ENCODE data around the gene SPATA2. TPM values are rescaled to one million over a fixed set of nuclear protein-coding genes. Genes with fewer than 3 reads are reported as not detected.
"Not testable (repeated sequence)": the region's sequence is repeated elsewhere in the genome, so short reads cannot be mapped to it uniquely, and the experiment has no call there.

The SPATA2 gene
- 14.4 TPM for polyA plus RNA-seq
- long read RNA-seq, donor 1, full-length matches to known transcripts, result 3 of 35 reads
- long read RNA-seq, donor 1, partial matches to known transcripts, result 15 of 35 reads
- long read RNA-seq, donor 1, other reads (novel, unspliced or antisense), result 17 of 35 reads
- long read RNA-seq, donor 2, full-length matches to known transcripts, result 5 of 5 reads
- long read RNA-seq, donor 2, partial matches to known transcripts, result 0 of 5 reads
- long read RNA-seq, donor 2, other reads (novel, unspliced or antisense), result 0 of 5 reads
- long read RNA-seq, donor 3, full-length matches to known transcripts, result 11 of 11 reads
- long read RNA-seq, donor 3, partial matches to known transcripts, result 0 of 11 reads
- long read RNA-seq, donor 3, other reads (novel, unspliced or antisense), result 0 of 11 reads
- long read RNA-seq, donor 4, full-length matches to known transcripts, result 1 of 1 reads
- long read RNA-seq, donor 4, partial matches to known transcripts, result 0 of 1 reads
- long read RNA-seq, donor 4, other reads (novel, unspliced or antisense), result 0 of 1 reads
- long read RNA-seq, donor 5, full-length matches to known transcripts, result 1 of 1 reads
- long read RNA-seq, donor 5, partial matches to known transcripts, result 0 of 1 reads
- long read RNA-seq, donor 5, other reads (novel, unspliced or antisense), result 0 of 1 reads
- long read RNA-seq, donor 6, full-length matches to known transcripts, result 5 of 5 reads
- long read RNA-seq, donor 6, partial matches to known transcripts, result 0 of 5 reads
- long read RNA-seq, donor 6, other reads (novel, unspliced or antisense), result 0 of 5 reads
- long read RNA-seq, donor 7, full-length matches to known transcripts, result 1 of 1 reads
- long read RNA-seq, donor 7, partial matches to known transcripts, result 0 of 1 reads
- long read RNA-seq, donor 7, other reads (novel, unspliced or antisense), result 0 of 1 reads
- long read RNA-seq, donor 8, full-length matches to known transcripts, result 12 of 12 reads
- long read RNA-seq, donor 8, partial matches to known transcripts, result 0 of 12 reads
- long read RNA-seq, donor 8, other reads (novel, unspliced or antisense), result 0 of 12 reads
- long read RNA-seq, donor 9, full-length matches to known transcripts, result 1 of 1 reads
- long read RNA-seq, donor 9, partial matches to known transcripts, result 0 of 1 reads
- long read RNA-seq, donor 9, other reads (novel, unspliced or antisense), result 0 of 1 reads
- long read RNA-seq, donor 10, full-length matches to known transcripts, result 6 of 6 reads
- long read RNA-seq, donor 10, partial matches to known transcripts, result 0 of 6 reads
- long read RNA-seq, donor 10, other reads (novel, unspliced or antisense), result 0 of 6 reads
- long read RNA-seq, donor 11, full-length matches to known transcripts, result 5 of 93 reads
- long read RNA-seq, donor 11, partial matches to known transcripts, result 36 of 93 reads
- long read RNA-seq, donor 11, other reads (novel, unspliced or antisense), result 52 of 93 reads

- peak; percentile 96 to 97 for DNase-seq
- peak within 1 kb of the TSS; percentile 95 for H3K4me3 ChIP-seq (ENCODE audit: low read length)
- peaks cover 4% of the 10 kb centered on the region for H3K36me3 ChIP-seq (ENCODE audit: control insufficient read depth, insufficient read depth, low read length)
- H3K4me1 ChIP-seq (ENCODE audit: control insufficient read depth, insufficient read depth, low read length), result peaks cover 34% of the 10 kb centered on the region
- no CpG with 5 or more reads among the region's 69 CpGs for WGBS (ENCODE audit: insufficient coverage, low lambda C conversion rate)
- peak within 1 kb of the TSS; percentile 99 for H3K27ac ChIP-seq (ENCODE audit: low read length)
- no peaks in the 10 kb centered on the region for H3K9me3 ChIP-seq (ENCODE audit: control insufficient read depth, low read depth, low read length)
- no peaks in the 10 kb centered on the region for H3K27me3 ChIP-seq (ENCODE audit: control insufficient read depth, insufficient read depth, low read length)
Observed at GRCh38 chr20:49915380-49916145, at the start of gene SPATA2. Gene SPATA2, minus strand, starts transcription at chr20:49915529. Its CDS starts 7,039 bp downstream, at chr20:49908490.

- Histone ChIP-seq H3K4me1 (ENCODE audit: control insufficient read depth, insufficient read depth, low read length) (no peaks in the 10 kb centered on the region), H3K36me3 (ENCODE audit: control insufficient read depth, insufficient read depth, low read length) (peaks cover 19% of the 10 kb centered on the region), H3K4me3 (ENCODE audit: low read length) (no peak overlapping the region), H3K27ac (ENCODE audit: low read length) (no peak overlapping the region), H3K9me3 (ENCODE audit: control insufficient read depth, low read depth, low read length) (no peaks in the 10 kb centered on the region), H3K27me3 (ENCODE audit: control insufficient read depth, insufficient read depth, low read length) (no peaks in the 10 kb centered on the region)
- no CpG with 5 or more reads among the region's 4 CpGs for WGBS (ENCODE audit: insufficient coverage, low lambda C conversion rate)
- no peak for DNase-seq
Observed at GRCh38 chr20:49961413-49961812, 46.1 kb upstream of the SPATA2 start.

- H3K36me3 ChIP-seq (ENCODE audit: control insufficient read depth, insufficient read depth, low read length), result peaks cover 53% of the 10 kb centered on the region
- H3K27ac ChIP-seq (ENCODE audit: low read length); DNase-seq: not testable (repeated sequence)
Observed at GRCh38 chr20:49957089-49957938, 42.0 kb upstream of the SPATA2 start.

GRCh38 chr20:49956689-49957088 is 41.4 kb upstream of the SPATA2 start:
- H3K9me3 ChIP-seq (ENCODE audit: control insufficient read depth, low read depth, low read length), result no peaks in the 10 kb centered on the region
- DNase-seq, result no peak
- H3K36me3 ChIP-seq (ENCODE audit: control insufficient read depth, insufficient read depth, low read length), result peaks cover 60% of the 10 kb centered on the region
- H3K4me3 ChIP-seq (ENCODE audit: low read length), result no peak overlapping the region
- no peak overlapping the region for H3K27ac ChIP-seq (ENCODE audit: low read length)
- no peaks in the 10 kb centered on the region for H3K4me1 ChIP-seq (ENCODE audit: control insufficient read depth, insufficient read depth, low read length)
- WGBS (ENCODE audit: insufficient coverage, low lambda C conversion rate), result no CpG with 5 or more reads among the region's 18 CpGs
- H3K27me3 ChIP-seq (ENCODE audit: control insufficient read depth, insufficient read depth, low read length), result no peaks in the 10 kb centered on the region

More at GRCh38 chr20:49957089-49957938, 42.0 kb upstream of the SPATA2 start:
- no CpG with 5 or more reads among the region's 12 CpGs for WGBS (ENCODE audit: insufficient coverage, low lambda C conversion rate)
- not testable (repeated sequence) for H3K4me3 ChIP-seq (ENCODE audit: low read length); H3K27me3 ChIP-seq (ENCODE audit: control insufficient read depth, insufficient read depth, low read length); H3K9me3 ChIP-seq (ENCODE audit: control insufficient read depth, low read depth, low read length); H3K4me1 ChIP-seq (ENCODE audit: control insufficient read depth, insufficient read depth, low read length)

GRCh38 chr20:49955830-49956396 is 40.6 kb upstream of the SPATA2 start:
- not testable (repeated sequence) for H3K4me1 ChIP-seq (ENCODE audit: control insufficient read depth, insufficient read depth, low read length); DNase-seq; H3K9me3 ChIP-seq (ENCODE audit: control insufficient read depth, low read depth, low read length); H3K27me3 ChIP-seq (ENCODE audit: control insufficient read depth, insufficient read depth, low read length); H3K4me3 ChIP-seq (ENCODE audit: low read length); H3K27ac ChIP-seq (ENCODE audit: low read length)
- 67% methylated on average over 2 of the region's 12 CpGs for WGBS (ENCODE audit: insufficient coverage, low lambda C conversion rate)
- H3K36me3 ChIP-seq (ENCODE audit: control insufficient read depth, insufficient read depth, low read length), result peaks cover 66% of the 10 kb centered on the region

GRCh38 chr20:49955167-49955566 is 39.8 kb upstream of the SPATA2 start:
- WGBS (ENCODE audit: insufficient coverage, low lambda C conversion rate), result no CpG with 5 or more reads among the region's 3 CpGs
- Histone ChIP-seq H3K9me3 (ENCODE audit: control insufficient read depth, low read depth, low read length) (no peaks in the 10 kb centered on the region), H3K27ac (ENCODE audit: low read length) (no peak overlapping the region), H3K27me3 (ENCODE audit: control insufficient read depth, insufficient read depth, low read length) (no peaks in the 10 kb centered on the region), H3K4me1 (ENCODE audit: control insufficient read depth, insufficient read depth, low read length) (no peaks in the 10 kb centered on the region), H3K4me3 (ENCODE audit: low read length) (no peak overlapping the region), H3K36me3 (ENCODE audit: control insufficient read depth, insufficient read depth, low read length) (peaks cover 73% of the 10 kb centered on the region)
- DNase-seq, result no peak

- peaks cover 88% of the 10 kb centered on the region for H3K36me3 ChIP-seq (ENCODE audit: control insufficient read depth, insufficient read depth, low read length)
- no CpG with 5 or more reads among the region's 4 CpGs for WGBS (ENCODE audit: insufficient coverage, low lambda C conversion rate)
Observed at GRCh38 chr20:49951151-49951550, 35.8 kb upstream of the SPATA2 start.

GRCh38 chr20:49948809-49949507 is 33.6 kb upstream of the SPATA2 start:
- H3K9me3 ChIP-seq (ENCODE audit: control insufficient read depth, low read depth, low read length), result no peaks in the 10 kb centered on the region
- DNase-seq, result peak; percentile 31 to 66
- no CpG with 5 or more reads among the region's 11 CpGs for WGBS (ENCODE audit: insufficient coverage, low lambda C conversion rate)
- no peak overlapping the region for H3K4me3 ChIP-seq (ENCODE audit: low read length)
- peaks cover 86% of the 10 kb centered on the region for H3K36me3 ChIP-seq (ENCODE audit: control insufficient read depth, insufficient read depth, low read length)
- no peaks in the 10 kb centered on the region for H3K27me3 ChIP-seq (ENCODE audit: control insufficient read depth, insufficient read depth, low read length)
- H3K27ac ChIP-seq (ENCODE audit: low read length), result no peak overlapping the region
- H3K4me1 ChIP-seq (ENCODE audit: control insufficient read depth, insufficient read depth, low read length), result peaks cover 10% of the 10 kb centered on the region

More at GRCh38 chr20:49951151-49951550, 35.8 kb upstream of the SPATA2 start:
- Histone ChIP-seq H3K9me3 (ENCODE audit: control insufficient read depth, low read depth, low read length) (no peaks in the 10 kb centered on the region), H3K27ac (ENCODE audit: low read length) (no peak overlapping the region), H3K4me3 (ENCODE audit: low read length) (no peak overlapping the region), H3K27me3 (ENCODE audit: control insufficient read depth, insufficient read depth, low read length) (no peaks in the 10 kb centered on the region), H3K4me1 (ENCODE audit: control insufficient read depth, insufficient read depth, low read length) (peaks cover 8% of the 10 kb centered on the region)
- no peak for DNase-seq

Data from large intestine (tissue), 12 donors.